Mesenchymal stem cell (in vitro differentiated cells and primary cell): Measurements from ENCODE around the gene TSPAN8.
"Not testable (repeated sequence)": the region's sequence is repeated elsewhere in the genome, so short reads cannot be mapped to it uniquely, and the experiment has no call there.

Experiments
- DNase-seq: peaks from one replicate; pipeline ENCODE4 v3.0.0-alpha.2; 2013
- H2AFZ ChIP-seq: one replicate; pipeline ENCODE4 v1.6.1; 2013; ENCODE audit warnings: low read depth, mild to moderate bottlenecking, control low read depth, inconsistent platforms, low read length, moderate library complexity
- H2AK5ac ChIP-seq: 2 replicates; pipeline ENCODE4 v1.6.1; 2013; ENCODE audit warnings: low read length, moderate library complexity, mild to moderate bottlenecking, inconsistent platforms; ENCODE audit not compliant: severe bottlenecking
- H2BK120ac ChIP-seq: one replicate; pipeline ENCODE4 v1.6.1; 2013; ENCODE audit warnings: low read depth, mild to moderate bottlenecking, inconsistent platforms, low read length, moderate library complexity
- H2BK12ac ChIP-seq, 2 experiments: one replicate each; pipeline ENCODE4 v1.6.1; 2013; ENCODE audit warnings: inconsistent platforms in 2 of 2, low read length in 2 of 2, mild to moderate bottlenecking in 2 of 2, moderate library complexity in 2 of 2, control low read depth in 1 of 2
- H2BK15ac ChIP-seq: one replicate; pipeline ENCODE4 v1.6.1; 2013; ENCODE audit warnings: mild to moderate bottlenecking, low read depth, inconsistent platforms; ENCODE audit not compliant: poor library complexity, severe bottlenecking
- H2BK5ac ChIP-seq: 2 replicates; pipeline ENCODE4 v1.6.1; 2013; ENCODE audit warnings: low read depth, mild to moderate bottlenecking, low read length, control low read depth, inconsistent platforms; ENCODE audit not compliant: poor library complexity, severe bottlenecking
- H3K14ac ChIP-seq, 2 experiments: one replicate each; pipeline ENCODE4 v1.6.1; 2013; ENCODE audit warnings: inconsistent platforms in 2 of 2, low read length in 2 of 2, control low read depth in 1 of 2, mild to moderate bottlenecking in 1 of 2, moderate library complexity in 1 of 2
- H3K18ac ChIP-seq, 2 experiments: one replicate each; pipeline ENCODE4 v1.6.1; 2013; ENCODE audit warnings: inconsistent platforms in 2 of 2, low read length in 2 of 2, control low read depth in 1 of 2, low read depth in 1 of 2, mild to moderate bottlenecking in 1 of 2
- H3K23ac ChIP-seq, 2 experiments: one replicate each; pipeline ENCODE4 v1.6.1; 2013; ENCODE audit warnings: inconsistent platforms in 2 of 2, low read length in 2 of 2, mild to moderate bottlenecking in 2 of 2, moderate library complexity in 2 of 2, control low read depth in 1 of 2
- H3K27ac ChIP-seq: 2 replicates; pipeline ENCODE4 v1.5.1; 2013; ENCODE audit warnings: mild to moderate bottlenecking, moderate library complexity, low read length, control low read depth, inconsistent platforms; ENCODE audit not compliant: poor library complexity, severe bottlenecking
- H3K27me3 ChIP-seq, 2 experiments: 2 replicates each; pipeline versions ENCODE4 v1.6.1 to v1.7.0; 2013; ENCODE audit warnings: low read length in 2 of 2, mild to moderate bottlenecking in 2 of 2, moderate library complexity in 2 of 2, control low read depth in 1 of 2, inconsistent platforms in 1 of 2; ENCODE audit not compliant: control insufficient read depth in 1 of 2, insufficient read depth in 1 of 2
- H3K36me3 ChIP-seq, 2 experiments: 2 replicates each; pipeline versions ENCODE4 v1.6.1 to v1.7.0; 2013; ENCODE audit warnings: low read length in 2 of 2, control low read depth in 1 of 2, inconsistent platforms in 1 of 2, low read depth in 1 of 2, mild to moderate bottlenecking in 1 of 2; ENCODE audit not compliant: insufficient read depth in 2 of 2, control insufficient read depth in 1 of 2
- H3K4ac ChIP-seq, 2 experiments: one replicate each; pipeline ENCODE4 v1.6.1; 2013; ENCODE audit warnings: inconsistent platforms in 2 of 2, low read length in 2 of 2, mild to moderate bottlenecking in 2 of 2, moderate library complexity in 2 of 2, control low read depth in 1 of 2, low read depth in 1 of 2
- H3K4me1 ChIP-seq: 2 replicates; pipeline ENCODE4 v1.6.1; 2013; ENCODE audit warnings: low read depth, low read length, control low read depth; ENCODE audit not compliant: control insufficient read depth, insufficient read depth
- H3K4me2 ChIP-seq: 2 replicates; pipeline ENCODE4 v1.6.1; 2013; ENCODE audit warnings: low read length, mild to moderate bottlenecking, inconsistent platforms; ENCODE audit not compliant: poor library complexity, severe bottlenecking
- H3K4me3 ChIP-seq, 2 experiments: 2 replicates each; pipeline versions ENCODE4 v1.5.1 to v1.7.0; 2013; ENCODE audit warnings: low read length in 2 of 2, mild to moderate bottlenecking in 2 of 2, control low read depth in 1 of 2, low read depth in 1 of 2; ENCODE audit not compliant: insufficient read depth in 1 of 2
- H3K79me1 ChIP-seq: replicated peaks from 2 replicates; pipeline ENCODE4 v1.6.1; 2013; ENCODE audit warnings: mild to moderate bottlenecking, control low read depth, low read length, inconsistent platforms; ENCODE audit not compliant: poor library complexity, severe bottlenecking
- H3K9ac ChIP-seq: 2 replicates; pipeline ENCODE4 v1.7.0; 2013; ENCODE audit warnings: mild to moderate bottlenecking, low read length, moderate library complexity
- H3K9me3 ChIP-seq: 2 replicates; pipeline ENCODE4 v1.7.0; 2013; ENCODE audit warnings: mild to moderate bottlenecking, low read length; ENCODE audit not compliant: control insufficient read depth
- H4K8ac ChIP-seq: one replicate; pipeline ENCODE4 v1.6.1; 2013; ENCODE audit warnings: inconsistent platforms, mild to moderate bottlenecking, low read length, moderate library complexity
- H4K91ac ChIP-seq: one replicate; pipeline ENCODE4 v1.6.1; 2013; ENCODE audit warnings: mild to moderate bottlenecking, low read length, inconsistent platforms
- WGBS: methylation state at CpG from one replicate; pipeline ENCODE4 v1.1.7; 2013; ENCODE audit warnings: mixed read lengths; 5-methylcytosine and 5-hydroxymethylcytosine counted together

The TSPAN8 gene

GRCh38 chr12:71125949-71126348 lies 31.9 kb downstream of the TSPAN8 start:
- WGBS = no CpG with 5 or more reads among the region's 1 CpG
- DNase-seq = no peak
- Histone ChIP-seq H3K27me3 (no peaks in the 10 kb centered on the region), H3K36me3 (no peaks in the 10 kb centered on the region), H3K4ac (no peak overlapping the region), H3K4me2 (no peak overlapping the region), H2BK120ac (no peak overlapping the region), H3K4me3 (no peak overlapping the region), H2AFZ (no peak overlapping the region), H2BK5ac (no peak overlapping the region), H3K79me1 (no peaks in the 10 kb centered on the region), H3K18ac (no peak overlapping the region), H3K14ac (no peak overlapping the region), H2BK15ac (no peak overlapping the region), H4K91ac (no peak overlapping the region), H2BK12ac (no peak overlapping the region), H3K27ac (no peak overlapping the region), H3K23ac (no peak overlapping the region), H4K8ac (no peak overlapping the region), H3K4me1 (no peaks in the 10 kb centered on the region), H3K9ac (no peak overlapping the region), H3K9me3 (no peaks in the 10 kb centered on the region), H2AK5ac (no peak overlapping the region)

- WGBS = no CpG with 5 or more reads among the region's 2 CpGs
Measured at GRCh38 chr12:71125515-71125914, 32.3 kb downstream of the TSPAN8 start.

GRCh38 chr12:71124835-71125460 lies 32.9 kb downstream of the TSPAN8 start:
- no peak overlapping the region for H2BK15ac ChIP-seq
- no peak overlapping the region for H2AK5ac ChIP-seq
- H4K91ac ChIP-seq = no peak overlapping the region
- 68% methylated on average over 2 of the region's 5 CpGs for WGBS
- no peak overlapping the region for H3K4me2 ChIP-seq
- no peak overlapping the region for H3K18ac ChIP-seq
- no peaks in the 10 kb centered on the region for H3K36me3 ChIP-seq
- no peak overlapping the region for H2AFZ ChIP-seq
- H3K14ac ChIP-seq = no peak overlapping the region
- H3K9ac ChIP-seq = no peak overlapping the region
- no peak overlapping the region for H3K27ac ChIP-seq
- H4K8ac ChIP-seq = no peak overlapping the region
- no peaks in the 10 kb centered on the region for H3K79me1 ChIP-seq
- H3K23ac ChIP-seq = no peak overlapping the region
- H3K9me3 ChIP-seq = no peaks in the 10 kb centered on the region
- no peak for DNase-seq
- no peak overlapping the region for H2BK120ac ChIP-seq
- no peaks in the 10 kb centered on the region for H3K4me1 ChIP-seq
- no peak overlapping the region for H2BK12ac ChIP-seq
- no peak overlapping the region for H3K4ac ChIP-seq
- no peaks in the 10 kb centered on the region for H3K27me3 ChIP-seq
- H3K4me3 ChIP-seq = no peak overlapping the region
- H2BK5ac ChIP-seq = no peak overlapping the region

More at GRCh38 chr12:71125515-71125914, 32.3 kb downstream of the TSPAN8 start:
- H3K14ac ChIP-seq = no peak overlapping the region
- H4K8ac ChIP-seq = no peak overlapping the region
- H3K79me1 ChIP-seq = no peaks in the 10 kb centered on the region
- H4K91ac ChIP-seq = no peak overlapping the region
- no peaks in the 10 kb centered on the region for H3K4me1 ChIP-seq
- H3K9me3 ChIP-seq = no peaks in the 10 kb centered on the region
- DNase-seq = no peak
- no peak overlapping the region for H2BK12ac ChIP-seq
- H2AFZ ChIP-seq = no peak overlapping the region
- H3K4me2 ChIP-seq = no peak overlapping the region
- no peak overlapping the region for H2BK5ac ChIP-seq
- H3K36me3 ChIP-seq = no peaks in the 10 kb centered on the region
- no peak overlapping the region for H3K4ac ChIP-seq
- no peak overlapping the region for H2AK5ac ChIP-seq
- no peak overlapping the region for H2BK120ac ChIP-seq
- H3K9ac ChIP-seq = no peak overlapping the region
- no peaks in the 10 kb centered on the region for H3K27me3 ChIP-seq
- H3K18ac ChIP-seq = no peak overlapping the region
- H3K23ac ChIP-seq = no peak overlapping the region
- no peak overlapping the region for H3K4me3 ChIP-seq
- no peak overlapping the region for H3K27ac ChIP-seq
- no peak overlapping the region for H2BK15ac ChIP-seq

GRCh38 chr12:71113148-71113547 lies 44.7 kb downstream of the TSPAN8 start:
- not testable (repeated sequence) for H3K4me3 ChIP-seq, H3K18ac ChIP-seq, H3K27ac ChIP-seq, H3K9me3 ChIP-seq, H2BK12ac ChIP-seq, H2BK5ac ChIP-seq, H3K36me3 ChIP-seq, H2AK5ac ChIP-seq, H2BK15ac ChIP-seq, H3K9ac ChIP-seq, H3K4me1 ChIP-seq, H3K27me3 ChIP-seq, H2BK120ac ChIP-seq, H2AFZ ChIP-seq, H3K23ac ChIP-seq, DNase-seq, H3K4ac ChIP-seq, H3K14ac ChIP-seq, H3K4me2 ChIP-seq, H3K79me1 ChIP-seq, H4K91ac ChIP-seq, H4K8ac ChIP-seq
- WGBS = 62% methylated on average over 1 of the region's 1 CpG
